HepG2 (cell line): ENCODE results near the gene PA2G4. TPM values are rescaled to one million over a fixed set of nuclear protein-coding genes. Genes with fewer than 3 reads are reported as not detected.

ENCODE experiments used
- FOXP1 ChIP-seq, 2 experiments: fragments of 450-650 bp in 1 of 2; IDR thresholded peaks; 2 replicates each; pipeline ENCODE4 v1.6.1; 2017 to 2018; ENCODE audit warnings: antibody characterized with exemption in 1 of 2
- MYC ChIP-seq: sonication (generic); formaldehyde crosslinking; IDR thresholded peaks from 2 replicates; pipeline ENCODE4 v1.9.0; 2021; ENCODE audit warnings: missing genetic modification reagents, borderline replicate concordance
- SNAPC4 ChIP-seq: sonication (generic); formaldehyde crosslinking; IDR thresholded peaks from 2 replicates; pipeline ENCODE4 v1.4.0; 2020; ENCODE audit warnings: mild to moderate bottlenecking, missing genetic modification reagents
- ZMAT5 ChIP-seq: sonication (generic); formaldehyde crosslinking; IDR thresholded peaks from 2 replicates; pipeline ENCODE4 v1.5.0; 2020; ENCODE audit warnings: mild to moderate bottlenecking, low read depth, missing genetic modification reagents, borderline replicate concordance
- ZNF710 ChIP-seq: sonication (generic); formaldehyde crosslinking; IDR thresholded peaks from 2 replicates; pipeline ENCODE4 v1.5.0; 2020; ENCODE audit warnings: mild to moderate bottlenecking, missing genetic modification reagents, borderline replicate concordance
- ZZZ3 ChIP-seq: sonication (generic); formaldehyde crosslinking; IDR thresholded peaks from 2 replicates; pipeline ENCODE4 v1.4.0; 2020; ENCODE audit warnings: missing genetic modification reagents, mild to moderate bottlenecking, borderline replicate concordance
- polyA plus RNA-seq, 8 experiments: library from polyadenylated mRNA; depleted of rRNA in 3 of 8; stranded (reverse) in 7 of 8; unstranded in 1 of 8; fragments of >200 nt; fragmentation: Illumina TruSeq in 4 of 8; extraction: Trizol in 4 of 8; gene quantifications; 2 replicates each; pipeline versions ENCODE4 v1.2.1 to v1.2.3, GENCODE V29; 2011 to 2016; ENCODE audit warnings: low read depth in 4 of 8, missing spikeins in 1 of 8, mixed read lengths in 1 of 8; ENCODE audit not compliant: insufficient read depth in 1 of 8
- total RNA-seq, 5 experiments: library from RNA; depleted of rRNA; stranded (reverse); fragments of >200 nt; fragmentation: Illumina TruSeq; extraction: Trizol; gene quantifications; 2 replicates each; pipeline ENCODE4 v1.2.3, GENCODE V29; 2016; ENCODE audit warnings: low read depth in 1 of 5
- TF ChIP-seq, protein P1 (sequence below): sonication (generic); formaldehyde crosslinking; IDR thresholded peaks from 2 replicates; pipeline ENCODE4 v1.4.0; 2020; ENCODE audit warnings: missing genetic modification reagents
- TF ChIP-seq, protein P2 (sequence below): sonication (generic); formaldehyde crosslinking; IDR thresholded peaks from 2 replicates; pipeline ENCODE4 v1.4.0; 2020; ENCODE audit warnings: missing genetic modification reagents, borderline replicate concordance
- TF ChIP-seq, protein P3 (sequence below): sonication (generic); formaldehyde crosslinking; conservative IDR thresholded peaks from 2 replicates; pipeline ENCODE4 v1.4.0; 2020; ENCODE audit warnings: mild to moderate bottlenecking, missing genetic modification reagents, moderate library complexity

PA2G4 gene
- total and polyA plus RNA-seq, 2 of the 13 experiments (the other 11 are each of a cell fraction or from before 2014, with no cell fraction given), result 147 to 240 TPM

- TF ChIP-seq FOXP1 (IDR thresholded peaks at IDR 0.05) (no peak), FOXP1 (CRISPR knock-in tag; IDR thresholded peaks at IDR 0.05) (no peak), MYC (no peak), ZZZ3 (CRISPR knock-in tag) (no peak), SNAPC4 (CRISPR knock-in tag) (no peak), ZNF710 (CRISPR knock-in tag) (0 out of 2 replicates have a peak, but pooled peaks have one; percentile 36), ZMAT5 (CRISPR knock-in tag) (no peak)
- TF ChIP-seq, protein P1, sequence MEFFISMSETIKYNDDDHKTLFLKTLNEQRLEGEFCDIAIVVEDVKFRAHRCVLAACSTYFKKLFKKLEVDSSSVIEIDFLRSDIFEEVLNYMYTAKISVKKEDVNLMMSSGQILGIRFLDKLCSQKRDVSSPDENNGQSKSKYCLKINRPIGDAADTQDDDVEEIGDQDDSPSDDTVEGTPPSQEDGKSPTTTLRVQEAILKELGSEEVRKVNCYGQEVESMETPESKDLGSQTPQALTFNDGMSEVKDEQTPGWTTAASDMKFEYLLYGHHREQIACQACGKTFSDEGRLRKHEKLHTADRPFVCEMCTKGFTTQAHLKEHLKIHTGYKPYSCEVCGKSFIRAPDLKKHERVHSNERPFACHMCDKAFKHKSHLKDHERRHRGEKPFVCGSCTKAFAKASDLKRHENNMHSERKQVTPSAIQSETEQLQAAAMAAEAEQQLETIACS (CRISPR knock-in tag), result no peak
- TF ChIP-seq, protein P2, sequence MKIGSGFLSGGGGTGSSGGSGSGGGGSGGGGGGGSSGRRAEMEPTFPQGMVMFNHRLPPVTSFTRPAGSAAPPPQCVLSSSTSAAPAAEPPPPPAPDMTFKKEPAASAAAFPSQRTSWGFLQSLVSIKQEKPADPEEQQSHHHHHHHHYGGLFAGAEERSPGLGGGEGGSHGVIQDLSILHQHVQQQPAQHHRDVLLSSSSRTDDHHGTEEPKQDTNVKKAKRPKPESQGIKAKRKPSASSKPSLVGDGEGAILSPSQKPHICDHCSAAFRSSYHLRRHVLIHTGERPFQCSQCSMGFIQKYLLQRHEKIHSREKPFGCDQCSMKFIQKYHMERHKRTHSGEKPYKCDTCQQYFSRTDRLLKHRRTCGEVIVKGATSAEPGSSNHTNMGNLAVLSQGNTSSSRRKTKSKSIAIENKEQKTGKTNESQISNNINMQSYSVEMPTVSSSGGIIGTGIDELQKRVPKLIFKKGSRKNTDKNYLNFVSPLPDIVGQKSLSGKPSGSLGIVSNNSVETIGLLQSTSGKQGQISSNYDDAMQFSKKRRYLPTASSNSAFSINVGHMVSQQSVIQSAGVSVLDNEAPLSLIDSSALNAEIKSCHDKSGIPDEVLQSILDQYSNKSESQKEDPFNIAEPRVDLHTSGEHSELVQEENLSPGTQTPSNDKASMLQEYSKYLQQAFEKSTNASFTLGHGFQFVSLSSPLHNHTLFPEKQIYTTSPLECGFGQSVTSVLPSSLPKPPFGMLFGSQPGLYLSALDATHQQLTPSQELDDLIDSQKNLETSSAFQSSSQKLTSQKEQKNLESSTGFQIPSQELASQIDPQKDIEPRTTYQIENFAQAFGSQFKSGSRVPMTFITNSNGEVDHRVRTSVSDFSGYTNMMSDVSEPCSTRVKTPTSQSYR, result peak; percentile 36; the same call in 1 of the 2 replicates
- TF ChIP-seq, protein P3, sequence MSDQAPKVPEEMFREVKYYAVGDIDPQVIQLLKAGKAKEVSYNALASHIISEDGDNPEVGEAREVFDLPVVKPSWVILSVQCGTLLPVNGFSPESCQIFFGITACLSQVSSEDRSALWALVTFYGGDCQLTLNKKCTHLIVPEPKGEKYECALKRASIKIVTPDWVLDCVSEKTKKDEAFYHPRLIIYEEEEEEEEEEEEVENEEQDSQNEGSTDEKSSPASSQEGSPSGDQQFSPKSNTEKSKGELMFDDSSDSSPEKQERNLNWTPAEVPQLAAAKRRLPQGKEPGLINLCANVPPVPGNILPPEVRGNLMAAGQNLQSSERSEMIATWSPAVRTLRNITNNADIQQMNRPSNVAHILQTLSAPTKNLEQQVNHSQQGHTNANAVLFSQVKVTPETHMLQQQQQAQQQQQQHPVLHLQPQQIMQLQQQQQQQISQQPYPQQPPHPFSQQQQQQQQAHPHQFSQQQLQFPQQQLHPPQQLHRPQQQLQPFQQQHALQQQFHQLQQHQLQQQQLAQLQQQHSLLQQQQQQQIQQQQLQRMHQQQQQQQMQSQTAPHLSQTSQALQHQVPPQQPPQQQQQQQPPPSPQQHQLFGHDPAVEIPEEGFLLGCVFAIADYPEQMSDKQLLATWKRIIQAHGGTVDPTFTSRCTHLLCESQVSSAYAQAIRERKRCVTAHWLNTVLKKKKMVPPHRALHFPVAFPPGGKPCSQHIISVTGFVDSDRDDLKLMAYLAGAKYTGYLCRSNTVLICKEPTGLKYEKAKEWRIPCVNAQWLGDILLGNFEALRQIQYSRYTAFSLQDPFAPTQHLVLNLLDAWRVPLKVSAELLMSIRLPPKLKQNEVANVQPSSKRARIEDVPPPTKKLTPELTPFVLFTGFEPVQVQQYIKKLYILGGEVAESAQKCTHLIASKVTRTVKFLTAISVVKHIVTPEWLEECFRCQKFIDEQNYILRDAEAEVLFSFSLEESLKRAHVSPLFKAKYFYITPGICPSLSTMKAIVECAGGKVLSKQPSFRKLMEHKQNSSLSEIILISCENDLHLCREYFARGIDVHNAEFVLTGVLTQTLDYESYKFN, result no peak
These were observed 53.1 kb downstream of the PA2G4 start (continued) for GRCh38 chr12:56157201-56158028.
